Lower lobe of right lung (tissue), 2 donors: ENCODE results near the gene CD226. TPM values are rescaled to one million over a fixed set of nuclear protein-coding genes. Genes with fewer than 3 reads are reported as not detected.

Source experiments
- ATAC-seq, 2 donors: fragments of 200-7000 bp; cut with Tn5 transposase; one replicate each; pipeline ENCODE4 v1.9.1; 2020 to 2022; ENCODE audit warnings: mild to moderate bottlenecking in 2 of 2, moderate library complexity in 2 of 2
- DNase-seq: peaks from one replicate; pipeline ENCODE4 v3.0.0-alpha.2; 2020
- H3K27ac ChIP-seq: fragments of 200-600 bp; one replicate; pipeline ENCODE4 v1.8.0; 2022
- H3K27me3 ChIP-seq: fragments of 200-600 bp; one replicate; pipeline ENCODE4 v1.8.0; 2022; ENCODE audit warnings: low read depth
- H3K36me3 ChIP-seq: fragments of 200-600 bp; one replicate; pipeline ENCODE4 v1.8.0; 2022; ENCODE audit warnings: mild to moderate bottlenecking
- H3K4me1 ChIP-seq: fragments of 200-600 bp; one replicate; pipeline ENCODE4 v1.8.0; 2022
- H3K4me3 ChIP-seq: fragments of 200-600 bp; one replicate; pipeline ENCODE4 v1.8.0; 2022; ENCODE audit warnings: mild to moderate bottlenecking
- H3K9me3 ChIP-seq: fragments of 200-600 bp; one replicate; pipeline ENCODE4 v1.8.0; 2022
- intact Hi-C: fragments of 100-400 bp; cut with DNase I; formaldehyde crosslinking; loops from one replicate; pipeline ENCODE4 v1.11.0; 2022
- total RNA-seq: library from RNA; stranded (reverse); fragmentation: NEBNext Ultra II Directional; extraction: Animal tissue kit (Norgen Biotek cat#: 25700); gene quantifications from one replicate; pipeline ENCODE4 v1.2.1, GENCODE V29; 2021
- TF ChIP-seq, protein P1 (sequence below): fragments of 200-600 bp; IDR thresholded peaks from one replicate; pipeline ENCODE4 v1.8.0; 2022; ENCODE audit warnings: antibody characterized with exemption, mild to moderate bottlenecking
- donor health status: DM: no; HTN: yes; CAD: no; lungs with severe emphysema.

CD226 gene
- total RNA-seq, 1 donor from 2014 or later, result 5.4 TPM

DNA sequence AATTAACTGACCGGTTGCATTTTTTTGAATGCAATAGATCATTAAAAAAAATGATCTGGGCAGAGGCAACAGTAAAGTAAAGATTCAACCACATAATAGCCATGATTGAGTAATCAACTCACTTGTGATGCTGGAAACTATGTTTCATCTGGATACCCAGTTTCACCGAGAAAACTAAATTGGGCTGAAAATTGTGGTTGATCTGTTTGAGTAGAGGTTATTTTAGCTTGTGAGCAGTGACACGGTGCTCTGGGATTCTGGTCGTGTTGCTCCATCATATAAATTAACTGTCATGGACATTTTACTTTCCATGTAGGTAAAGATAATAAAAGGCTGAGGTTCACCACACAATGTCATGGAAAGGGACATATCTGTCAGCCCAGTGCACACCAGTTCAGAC is 58.7 kb downstream of the CD226 start:
- no peaks in the 10 kb centered on the region for H3K9me3 ChIP-seq
- H3K4me1 ChIP-seq, result no peaks in the 10 kb centered on the region
- ATAC-seq (no peak), DNase-seq (no peak)
- H3K36me3 ChIP-seq, result no peaks in the 10 kb centered on the region
- H3K27me3 ChIP-seq, result no peaks in the 10 kb centered on the region
- TF ChIP-seq, protein P1, sequence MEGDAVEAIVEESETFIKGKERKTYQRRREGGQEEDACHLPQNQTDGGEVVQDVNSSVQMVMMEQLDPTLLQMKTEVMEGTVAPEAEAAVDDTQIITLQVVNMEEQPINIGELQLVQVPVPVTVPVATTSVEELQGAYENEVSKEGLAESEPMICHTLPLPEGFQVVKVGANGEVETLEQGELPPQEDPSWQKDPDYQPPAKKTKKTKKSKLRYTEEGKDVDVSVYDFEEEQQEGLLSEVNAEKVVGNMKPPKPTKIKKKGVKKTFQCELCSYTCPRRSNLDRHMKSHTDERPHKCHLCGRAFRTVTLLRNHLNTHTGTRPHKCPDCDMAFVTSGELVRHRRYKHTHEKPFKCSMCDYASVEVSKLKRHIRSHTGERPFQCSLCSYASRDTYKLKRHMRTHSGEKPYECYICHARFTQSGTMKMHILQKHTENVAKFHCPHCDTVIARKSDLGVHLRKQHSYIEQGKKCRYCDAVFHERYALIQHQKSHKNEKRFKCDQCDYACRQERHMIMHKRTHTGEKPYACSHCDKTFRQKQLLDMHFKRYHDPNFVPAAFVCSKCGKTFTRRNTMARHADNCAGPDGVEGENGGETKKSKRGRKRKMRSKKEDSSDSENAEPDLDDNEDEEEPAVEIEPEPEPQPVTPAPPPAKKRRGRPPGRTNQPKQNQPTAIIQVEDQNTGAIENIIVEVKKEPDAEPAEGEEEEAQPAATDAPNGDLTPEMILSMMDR, result no peak
- intact Hi-C loops, result no loop called here
- no peak overlapping the region for H3K27ac ChIP-seq
- H3K4me3 ChIP-seq, result no peak overlapping the region

DNA sequence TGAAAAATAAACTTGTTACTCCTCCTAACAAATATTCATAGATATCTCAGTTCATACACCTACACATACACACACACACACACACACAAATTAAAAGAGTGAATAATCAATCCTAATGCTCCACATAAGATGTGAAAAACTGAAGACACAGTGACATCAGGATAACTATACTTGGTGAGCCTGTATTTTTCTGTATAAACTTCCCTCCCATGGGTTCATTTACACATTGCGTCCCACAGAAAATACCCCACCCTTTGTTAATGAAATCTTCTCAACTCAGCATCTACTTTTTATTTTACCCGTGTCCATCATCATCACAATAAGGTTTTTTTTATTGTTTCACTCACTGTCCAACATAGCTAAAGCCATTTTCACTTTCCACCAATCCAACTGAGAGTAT is 60.4 kb downstream of the CD226 start:
- Histone ChIP-seq H3K36me3 (no peaks in the 10 kb centered on the region), H3K27ac (no peak overlapping the region), H3K4me3 (no peak overlapping the region), H3K27me3 (no peaks in the 10 kb centered on the region), H3K9me3 (no peaks in the 10 kb centered on the region), H3K4me1 (no peaks in the 10 kb centered on the region)
- ATAC-seq (no peak), DNase-seq (no peak)
- intact Hi-C loops, result no loop called here
- TF ChIP-seq, protein P1, result no peak

- intact Hi-C loops, result no loop called here
- ATAC-seq (no peak), DNase-seq (no peak)
- H3K4me1 ChIP-seq, result no peaks in the 10 kb centered on the region
- no peaks in the 10 kb centered on the region for H3K9me3 ChIP-seq
- H3K27me3 ChIP-seq, result no peaks in the 10 kb centered on the region
- TF ChIP-seq, protein P1, result no peak
- H3K4me3 ChIP-seq, result no peak overlapping the region
- H3K27ac ChIP-seq, result no peak overlapping the region
- no peaks in the 10 kb centered on the region for H3K36me3 ChIP-seq
Observed at GRCh38 chr18:69885841-69886531, 61.7 kb downstream of the CD226 start.

DNA sequence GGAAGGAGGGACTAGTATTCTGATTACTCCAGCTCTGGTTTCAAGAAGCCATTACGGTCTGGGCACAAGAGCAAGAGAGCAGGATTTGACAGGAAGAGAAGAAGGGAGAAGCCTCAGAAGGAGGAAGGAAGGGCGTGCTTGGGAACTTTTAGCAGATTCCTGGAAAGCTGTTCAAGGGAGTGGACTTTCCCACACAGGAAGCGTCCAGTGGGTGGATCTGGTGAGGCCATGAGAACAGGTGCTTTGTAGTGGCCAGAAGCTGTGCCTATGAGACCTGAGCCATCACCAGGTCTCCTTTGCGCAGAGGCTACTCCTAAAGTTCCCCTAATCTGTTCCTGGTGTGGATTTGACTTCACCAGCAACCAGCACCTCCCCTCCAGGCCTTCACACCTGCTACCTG is 62.3 kb downstream of the CD226 start:
- intact Hi-C loops, result no loop called here
- TF ChIP-seq, protein P1, result no peak
- Histone ChIP-seq H3K4me3 (no peak overlapping the region), H3K4me1 (no peaks in the 10 kb centered on the region), H3K9me3 (no peaks in the 10 kb centered on the region), H3K36me3 (no peaks in the 10 kb centered on the region), H3K27ac (no peak overlapping the region), H3K27me3 (no peaks in the 10 kb centered on the region)
- ATAC-seq (no peak), DNase-seq (no peak)

- Histone ChIP-seq H3K4me1 (no peaks in the 10 kb centered on the region), H3K9me3 (no peaks in the 10 kb centered on the region), H3K4me3 (no peak overlapping the region), H3K36me3 (no peaks in the 10 kb centered on the region), H3K27me3 (no peaks in the 10 kb centered on the region), H3K27ac (no peak overlapping the region)
- DNase-seq (no peak), ATAC-seq (no peak)
- intact Hi-C loops, result no loop called here
- TF ChIP-seq, protein P1, result no peak
Observed at GRCh38 chr18:69883781-69884180, 63.9 kb downstream of the CD226 start.
